Activated T-helper 1 cell treated with anti-CD3 and anti-CD28 coated beads, Interleukin-12 subunit alpha, Interleukin-12 subunit beta, Interleukin-2, Interleukin-4 antibody, amounts not matched to agents 30 ng/mL and 10 ng/mL and 1 ng/mL, durations not matched to agents 14 hours and 24 hours and 36 hours (primary cell): ENCODE results near the gene RC3H2. TPM values are rescaled to one million over a fixed set of nuclear protein-coding genes. Genes with fewer than 3 reads are reported as not detected.
"Not testable (repeated sequence)": the region's sequence is repeated elsewhere in the genome, so short reads cannot be mapped to it uniquely, and the experiment has no call there.

Source experiments
- DNase-seq: peaks from one replicate; pipeline ENCODE4 v3.0.0; 2021; ENCODE audit warnings: low spot score
- H3K27ac Mint-ChIP-seq: one replicate; pipeline ENCODE4 v1.8.0; 2021; ENCODE audit warnings: mild to moderate bottlenecking, mixed read lengths
- H3K27me3 Mint-ChIP-seq: one replicate; pipeline ENCODE4 v1.8.0; 2022; ENCODE audit warnings: mild to moderate bottlenecking, moderate library complexity, mixed read lengths; ENCODE audit not compliant: insufficient read depth
- H3K36me3 Mint-ChIP-seq: one replicate; pipeline ENCODE4 v1.8.0; 2021; ENCODE audit warnings: low read depth, mixed read lengths
- H3K4me1 Mint-ChIP-seq: one replicate; pipeline ENCODE4 v1.8.0; 2021; ENCODE audit warnings: low read depth, mixed read lengths
- H3K4me3 Mint-ChIP-seq: one replicate; pipeline ENCODE4 v1.8.0; 2021; ENCODE audit warnings: mild to moderate bottlenecking, moderate library complexity, mixed read lengths
- H3K9me3 Mint-ChIP-seq: one replicate; pipeline ENCODE4 v1.8.0; 2021; ENCODE audit warnings: mixed read lengths
- intact Hi-C: fragments of 100-400 bp; cut with micrococcal nuclease; formaldehyde crosslinking; loops from one replicate; pipeline ENCODE4 v1.15.1; 2024
- total RNA-seq: library from RNA; stranded (reverse); gene quantifications from 2 replicates; pipeline ENCODE4 v1.2.3, GENCODE V29; 2022

Gene RC3H2
- total RNA-seq, 1 donor from 2014 or later = 39.8 TPM

DNA sequence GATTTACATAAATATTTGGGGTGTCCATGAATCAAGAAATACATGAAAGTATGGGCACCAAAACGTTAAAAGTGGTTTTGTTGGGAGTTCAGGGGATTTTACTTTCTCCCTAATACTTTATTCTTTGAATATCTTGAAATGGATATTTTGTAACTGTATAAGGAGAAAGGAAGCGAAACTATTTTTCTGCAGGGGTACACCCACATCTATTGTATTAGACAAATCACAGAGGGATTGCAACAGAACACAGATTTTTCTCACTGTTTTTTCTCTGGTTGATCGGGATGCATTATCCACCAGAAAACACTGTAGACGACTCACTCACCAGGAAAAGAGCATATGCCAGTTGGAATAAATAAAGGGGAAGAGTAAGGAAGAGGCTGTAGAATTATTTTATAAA is 34.4 kb upstream of the RC3H2 start:
- Mint-ChIP-seq H3K27ac (no peak overlapping the region), H3K36me3 (peaks cover 8% of the 10 kb centered on the region), H3K27me3 (peaks cover 1% of the 10 kb centered on the region), H3K9me3 (no peaks in the 10 kb centered on the region), H3K4me3 (no peak overlapping the region), H3K4me1 (peaks cover 20% of the 10 kb centered on the region)
- DNase-seq = no peak
- intact Hi-C loops = no loop called here

DNA sequence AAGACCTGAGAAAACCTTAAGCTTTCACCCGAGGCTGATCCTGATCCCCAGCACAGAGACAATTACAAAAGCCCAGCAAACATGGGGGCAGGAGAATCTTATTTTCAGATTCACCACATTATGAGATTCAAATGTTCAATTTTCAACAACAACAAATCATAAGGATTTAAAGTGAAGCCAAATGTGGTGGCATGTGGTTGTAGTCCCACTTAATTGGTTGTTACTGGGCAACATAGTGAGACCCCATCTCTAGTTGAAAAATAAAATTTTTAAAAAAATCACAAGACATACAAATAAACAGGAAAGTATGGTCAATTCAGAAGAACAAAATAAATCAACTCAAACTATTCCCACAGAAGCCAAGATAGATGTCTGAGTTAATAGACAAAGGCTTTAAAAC is 31.7 kb upstream of the RC3H2 start:
- no peak overlapping the region for H3K27ac Mint-ChIP-seq
- H3K4me3 Mint-ChIP-seq = no peak overlapping the region
- intact Hi-C loops = no loop called here

DNA sequence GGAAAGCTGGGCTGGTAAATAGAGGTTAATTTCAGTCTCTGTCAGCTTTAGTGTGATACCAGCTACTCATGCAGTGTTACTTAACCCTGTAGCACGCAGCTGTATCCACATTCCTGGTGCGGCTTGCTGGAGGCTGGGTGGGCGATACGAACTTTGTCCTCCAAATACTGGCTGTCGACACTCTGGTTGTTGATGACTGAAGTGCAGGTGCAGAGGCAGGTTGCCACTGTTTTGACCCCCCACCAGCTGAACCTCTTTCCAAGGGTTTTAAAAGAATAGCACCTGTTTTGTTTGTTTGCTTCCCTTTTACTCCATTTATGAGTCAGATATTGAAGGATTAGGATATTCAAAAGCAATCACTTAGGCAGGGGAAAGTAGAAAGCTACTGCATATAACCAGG is 31.3 kb upstream of the RC3H2 start:
- Mint-ChIP-seq H3K4me1 (peaks cover 19% of the 10 kb centered on the region), H3K9me3 (no peaks in the 10 kb centered on the region), H3K27me3 (peaks cover 1% of the 10 kb centered on the region), H3K36me3 (peaks cover 15% of the 10 kb centered on the region), H3K27ac (no peak overlapping the region), H3K4me3 (no peak overlapping the region)
- DNase-seq = no peak
- intact Hi-C loops = no loop called here

More for the DNA sequence above, 31.7 kb upstream of the RC3H2 start:
- peaks cover 1% of the 10 kb centered on the region for H3K27me3 Mint-ChIP-seq
- no peaks in the 10 kb centered on the region for H3K9me3 Mint-ChIP-seq
- DNase-seq = no peak
- peaks cover 23% of the 10 kb centered on the region for H3K4me1 Mint-ChIP-seq
- H3K36me3 Mint-ChIP-seq = peaks cover 12% of the 10 kb centered on the region

DNA sequence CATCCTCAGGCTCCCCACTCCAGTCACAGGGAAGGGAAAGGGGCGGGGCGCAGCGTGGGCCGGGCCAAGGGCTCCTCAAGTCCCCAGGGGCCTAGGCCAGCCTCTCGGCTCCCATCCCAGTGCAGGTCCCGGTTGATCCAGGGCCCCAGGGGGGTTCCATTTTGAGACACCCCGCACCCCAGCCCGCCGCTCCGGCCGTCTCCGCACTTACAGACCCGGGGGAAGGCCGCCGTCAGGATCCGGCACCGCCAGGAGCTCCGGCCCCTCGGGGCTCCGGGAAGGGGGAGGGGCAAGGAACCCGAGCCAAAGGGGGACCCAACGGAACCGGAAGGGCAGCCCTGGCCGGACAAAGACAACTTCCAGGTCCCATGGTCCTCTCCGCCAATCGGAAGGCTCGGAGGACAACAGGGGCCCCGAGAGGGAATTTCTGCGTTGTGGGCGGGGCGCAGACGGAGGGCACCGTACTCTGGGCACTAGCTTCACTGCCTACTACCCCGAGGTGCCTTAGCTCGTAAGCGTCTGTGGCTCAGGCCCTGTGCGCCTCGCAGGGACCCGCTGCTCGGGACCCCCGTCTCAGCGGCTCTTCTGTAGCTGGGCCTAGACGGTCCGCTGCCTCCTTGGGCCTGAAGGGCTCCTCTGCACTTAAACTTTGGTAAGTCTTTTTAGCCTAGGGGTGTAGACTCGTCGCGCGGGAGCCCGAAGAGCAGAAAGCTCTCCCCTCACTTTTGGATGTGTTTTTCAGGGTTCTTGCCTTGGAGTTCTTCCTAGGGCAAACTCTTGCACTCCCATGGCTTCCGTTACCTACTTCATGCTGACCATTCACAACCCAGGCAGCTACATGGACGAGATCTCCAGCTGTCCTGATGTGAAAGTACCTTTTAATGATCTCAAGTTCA is 26.3 kb upstream of the RC3H2 start, which contains the start of gene ZBTB26:
ZBTB26 (minus strand) TSS at position 287 of the 896 bp plus-strand sequence. CDS start 11,578 bp downstream, outside the sequence.
- no peaks in the 10 kb centered on the region for H3K9me3 Mint-ChIP-seq
- H3K36me3 Mint-ChIP-seq = peaks cover 13% of the 10 kb centered on the region
- DNase-seq = peak; percentile 83
- peaks cover 8% of the 10 kb centered on the region for H3K4me1 Mint-ChIP-seq
- H3K4me3 Mint-ChIP-seq = no peak within 1 kb of the TSS
- H3K27me3 Mint-ChIP-seq = no peaks in the 10 kb centered on the region
- peak within 1 kb of the TSS; percentile 83 for H3K27ac Mint-ChIP-seq
- intact Hi-C loops = loop anchor here (1.0 kb wide), 5 partner anchors 9 to 294 kb away; partner anchors contain the start of genes PDCL, RC3H2 and ZBTB6

DNA sequence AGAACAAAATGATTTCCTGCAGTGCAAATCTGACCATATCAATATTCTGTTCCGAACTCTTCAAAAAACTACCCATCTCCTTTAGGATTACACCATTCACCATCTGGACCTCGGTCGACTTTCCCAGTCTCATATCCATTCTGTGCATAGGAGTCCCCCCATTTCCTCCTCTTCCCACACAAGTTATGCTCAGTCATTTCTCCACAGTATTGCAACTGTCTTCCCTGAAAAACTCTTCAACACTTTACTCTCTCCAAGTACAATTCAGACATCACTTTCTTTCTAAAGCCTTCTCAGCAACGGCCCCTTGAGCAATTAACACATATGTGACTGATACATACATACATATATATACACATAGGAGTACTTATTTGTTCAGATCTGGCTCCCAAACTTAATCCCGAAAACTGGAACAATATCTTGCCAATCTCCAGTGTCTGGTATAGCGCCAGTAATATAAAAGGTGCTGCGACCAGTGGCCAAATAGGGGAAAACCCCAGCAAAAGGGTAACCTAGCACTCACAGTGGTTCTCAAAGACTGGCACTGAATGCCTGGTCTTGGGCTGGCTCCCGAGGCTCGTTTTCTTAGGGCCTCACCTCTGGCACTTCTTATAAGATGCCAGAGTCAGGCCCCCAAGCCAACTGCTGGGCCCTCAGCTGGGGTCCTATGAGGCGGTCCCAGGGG is 25.5 kb upstream of the RC3H2 start:
- Mint-ChIP-seq H3K4me1 (peaks cover 8% of the 10 kb centered on the region), H3K4me3 (no peak overlapping the region), H3K27ac (peak overlapping the region; percentile 13), H3K27me3 (no peaks in the 10 kb centered on the region), H3K36me3 (peaks cover 13% of the 10 kb centered on the region), H3K9me3 (no peaks in the 10 kb centered on the region)
- no peak for DNase-seq
- intact Hi-C loops = loop anchor here (1.0 kb wide), 5 partner anchors 10 to 295 kb away; partner anchors contain the start of genes PDCL, RC3H2 and ZBTB6

DNA sequence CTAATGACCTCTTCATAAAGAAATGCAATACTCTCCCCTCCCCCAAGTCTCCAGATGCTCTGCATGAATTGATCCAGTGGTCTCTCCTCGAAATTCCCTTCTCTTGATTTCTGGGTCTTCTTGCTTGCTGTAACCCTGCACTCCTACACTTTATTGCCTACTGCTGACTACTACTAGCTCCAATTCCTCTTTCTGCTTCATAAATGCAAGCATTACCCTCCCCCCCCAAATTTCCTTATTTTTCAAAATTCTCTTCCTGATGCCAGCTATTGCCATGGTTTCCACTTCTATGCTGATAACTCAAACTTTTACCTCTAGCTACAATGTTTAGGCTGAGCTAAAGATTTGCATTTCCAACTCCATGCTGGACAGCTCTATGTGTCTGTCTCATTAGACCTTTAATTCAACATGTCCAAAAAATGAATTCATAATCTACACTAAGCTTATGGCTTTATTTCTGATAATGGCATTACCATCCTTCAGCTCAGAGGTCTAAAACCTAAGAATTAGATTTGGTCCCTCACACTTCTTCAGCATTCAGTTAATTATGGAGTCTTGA is 24.7 kb upstream of the RC3H2 start:
- no peak for DNase-seq
- no peaks in the 10 kb centered on the region for H3K9me3 Mint-ChIP-seq
- H3K27me3 Mint-ChIP-seq = no peaks in the 10 kb centered on the region
- no peak overlapping the region for H3K27ac Mint-ChIP-seq
- H3K4me3 Mint-ChIP-seq = no peak overlapping the region
- H3K4me1 Mint-ChIP-seq = peaks cover 8% of the 10 kb centered on the region
- H3K36me3 Mint-ChIP-seq = peaks cover 10% of the 10 kb centered on the region
- intact Hi-C loops = no loop called here

DNA sequence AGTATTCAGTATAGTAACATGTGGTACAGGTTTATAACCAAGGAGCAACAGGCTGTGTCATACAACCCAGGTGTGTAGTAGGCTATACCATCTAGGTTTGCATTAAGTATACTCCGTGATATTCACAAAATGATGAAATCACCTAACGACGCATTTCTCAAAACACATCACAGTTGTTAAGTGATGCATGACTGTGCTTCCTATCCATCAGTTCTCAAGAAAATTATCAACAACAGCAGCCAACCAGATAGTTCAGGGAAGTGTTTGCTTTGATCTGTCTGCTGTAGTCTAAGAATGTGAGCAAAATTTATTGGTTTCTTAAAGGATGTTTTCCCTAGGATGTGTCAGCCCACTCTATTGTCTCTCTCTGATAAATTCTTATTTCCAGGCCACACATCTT is 18.8 kb upstream of the RC3H2 start:
- intact Hi-C loops = no loop called here
- Mint-ChIP-seq H3K27ac (no peak overlapping the region), H3K4me3 (no peak overlapping the region), H3K9me3 (no peaks in the 10 kb centered on the region), H3K27me3 (no peaks in the 10 kb centered on the region), H3K36me3 (peaks cover 14% of the 10 kb centered on the region), H3K4me1 (peaks cover 5% of the 10 kb centered on the region)
- no peak for DNase-seq

DNA sequence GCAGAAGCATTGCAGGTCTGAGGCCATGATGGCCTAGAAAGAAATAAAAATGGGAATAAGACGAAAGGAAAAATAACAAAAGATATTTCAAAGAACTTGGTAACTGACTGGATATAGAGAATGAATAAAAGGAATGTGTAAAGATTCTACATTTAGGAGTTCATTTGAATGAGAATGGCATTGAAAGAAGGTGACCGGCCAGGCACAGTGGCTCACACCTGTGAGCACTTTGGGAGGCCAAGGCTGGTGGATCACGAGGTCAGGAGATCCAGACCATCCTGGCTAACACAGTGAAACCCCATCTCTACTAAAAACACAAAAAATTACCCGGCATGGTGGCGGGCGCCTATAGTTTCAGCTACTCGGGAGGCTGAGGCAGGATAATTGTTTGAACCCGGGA is 17.6 kb upstream of the RC3H2 start:
- peaks cover 5% of the 10 kb centered on the region for H3K4me1 Mint-ChIP-seq
- no peaks in the 10 kb centered on the region for H3K27me3 Mint-ChIP-seq
- no peaks in the 10 kb centered on the region for H3K9me3 Mint-ChIP-seq
- intact Hi-C loops = no loop called here
- no peak overlapping the region for H3K4me3 Mint-ChIP-seq
- peaks cover 14% of the 10 kb centered on the region for H3K36me3 Mint-ChIP-seq
- DNase-seq = no peak
- no peak overlapping the region for H3K27ac Mint-ChIP-seq

DNA sequence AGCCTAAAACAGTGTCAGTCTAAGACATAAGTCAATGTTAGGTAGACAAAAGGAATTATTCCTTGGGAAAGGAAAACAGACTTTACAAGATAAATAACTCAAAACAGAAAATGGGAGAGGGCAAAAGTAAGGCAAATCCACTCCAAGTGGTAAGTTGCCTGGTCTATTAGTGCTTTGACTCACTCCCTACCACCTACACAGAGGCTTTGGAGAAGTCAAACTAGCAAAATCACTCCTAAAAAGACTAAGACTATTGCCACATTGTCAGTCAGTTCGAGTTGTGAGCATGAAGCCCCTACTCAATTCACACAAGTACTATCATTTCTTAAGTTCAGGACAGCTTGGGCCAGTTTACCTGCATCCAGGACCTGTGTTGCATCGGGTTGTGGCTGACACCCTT is 13.2 kb upstream of the RC3H2 start:
- Mint-ChIP-seq H3K27me3 (no peaks in the 10 kb centered on the region), H3K4me3 (no peak overlapping the region), H3K9me3 (no peaks in the 10 kb centered on the region), H3K36me3 (peaks cover 13% of the 10 kb centered on the region), H3K27ac (no peak overlapping the region), H3K4me1 (peaks cover 4% of the 10 kb centered on the region)
- DNase-seq = no peak
- intact Hi-C loops = no loop called here

DNA sequence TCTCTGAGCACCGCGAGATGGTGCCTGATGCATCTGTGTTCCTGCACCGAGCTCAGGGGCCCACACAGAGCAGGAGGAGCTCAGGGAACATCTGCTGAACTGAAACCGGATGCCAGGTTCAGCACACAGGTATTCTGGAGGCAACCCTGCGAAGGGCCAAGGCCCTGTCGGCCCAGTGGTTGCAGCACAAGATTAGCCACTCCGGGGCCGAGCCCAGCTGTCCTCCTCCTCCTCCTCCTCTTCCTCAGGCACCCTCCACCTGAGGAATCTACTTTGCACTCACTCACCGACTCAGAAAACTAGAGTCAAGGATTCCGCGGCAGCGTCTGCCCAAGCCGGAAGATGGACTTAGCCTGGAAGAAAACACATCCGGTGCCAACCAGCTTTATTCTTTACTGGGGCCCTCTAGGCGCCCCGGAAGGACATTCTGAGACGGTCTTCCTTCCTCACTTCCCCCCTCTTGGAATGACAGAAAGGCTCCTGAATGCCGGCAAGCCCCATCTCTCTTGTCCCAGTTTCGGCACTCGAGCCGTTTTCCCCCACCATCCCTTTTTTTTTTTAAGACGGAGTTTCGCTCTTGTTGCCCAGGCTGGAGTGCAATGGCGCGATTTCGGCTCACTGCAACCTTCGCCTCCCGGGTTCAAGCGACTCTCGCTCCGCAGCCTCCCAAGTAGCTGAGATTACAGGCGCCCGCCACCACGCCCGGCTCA is 8.0 kb upstream of the RC3H2 start, which contains the start of gene ZBTB6:
ZBTB6 (minus strand) TSS at position 360 of the 710 bp plus-strand sequence. CDS start 1,251 bp downstream, outside the sequence.
- Mint-ChIP-seq H3K36me3 (peaks cover 29% of the 10 kb centered on the region), H3K27ac (peak within 1 kb of the TSS; percentile 94), H3K27me3 (no peaks in the 10 kb centered on the region), H3K9me3 (no peaks in the 10 kb centered on the region), H3K4me3 (peak within 1 kb of the TSS; percentile 98), H3K4me1 (peaks cover 34% of the 10 kb centered on the region)
- intact Hi-C loops = loop anchor here (1.0 kb wide), 4 partner anchors 8 to 78 kb away; partner anchors contain the start of genes RC3H2 and ZBTB26
- DNase-seq = peak; percentile 61

DNA sequence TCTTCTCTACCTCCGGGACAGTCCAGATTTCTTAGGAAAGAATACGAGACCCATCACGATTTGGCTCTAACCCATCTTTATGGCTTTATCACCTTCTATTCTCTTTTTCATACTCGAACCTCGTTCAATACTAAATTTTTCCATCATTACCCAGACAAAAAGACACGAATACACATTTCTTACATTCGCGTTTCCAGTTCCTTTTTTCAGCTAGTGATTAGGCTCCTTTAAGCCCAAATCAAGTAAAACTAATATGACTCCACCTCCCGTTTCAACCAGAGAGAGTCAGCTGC is 7.5 kb upstream of the RC3H2 start:
- Mint-ChIP-seq H3K9me3 (no peaks in the 10 kb centered on the region), H3K27ac (peak overlapping the region; percentile 94), H3K4me1 (peaks cover 34% of the 10 kb centered on the region), H3K36me3 (peaks cover 33% of the 10 kb centered on the region), H3K4me3 (peak overlapping the region; percentile 98), H3K27me3 (no peaks in the 10 kb centered on the region)
- DNase-seq = no peak
- intact Hi-C loops = no loop called here

DNA sequence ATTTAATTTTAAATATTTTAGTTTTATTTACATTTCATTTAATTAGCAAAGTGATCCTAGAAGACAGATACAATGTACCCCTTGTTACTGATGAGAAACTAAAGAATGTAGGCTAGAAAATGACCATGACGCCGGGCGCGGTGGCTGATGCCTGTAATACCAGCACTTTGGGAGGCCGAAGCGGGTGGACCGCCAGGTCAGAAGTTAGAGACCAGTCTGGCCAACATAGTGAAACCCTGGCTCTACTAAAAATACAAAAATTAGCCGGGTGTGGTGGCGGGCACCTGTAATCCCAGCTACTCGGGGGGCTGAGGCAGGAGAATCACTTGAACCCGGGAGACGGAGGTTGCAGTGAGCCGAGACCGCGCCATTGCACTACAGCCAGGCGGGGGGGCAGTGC is 963 bp upstream of the RC3H2 start:
- not testable (repeated sequence) for H3K27me3 Mint-ChIP-seq, H3K4me3 Mint-ChIP-seq, DNase-seq, H3K27ac Mint-ChIP-seq, H3K9me3 Mint-ChIP-seq
- intact Hi-C loops = loop anchor here (10.0 kb wide), 3 partner anchors 441 to 811 kb away; partner anchors contain the start of genes MRRF, RBM18 and TTLL11
- Mint-ChIP-seq H3K36me3 (peaks cover 21% of the 10 kb centered on the region), H3K4me1 (peaks cover 46% of the 10 kb centered on the region)
